Body of pancreas (tissue), 4 donors: ENCODE measurements around the gene RAD23B. TPM values are rescaled to one million over a fixed set of nuclear protein-coding genes. Genes with fewer than 3 reads are reported as not detected.
A peak's percentile ranks its signal among the peaks of the same experiment; 100 is the strongest.

Source experiments
- ATAC-seq: fragments of 150-250 bp; one replicate; pipeline ENCODE4 v1.9.1; 2016
- DNase-seq, 4 donors: peaks; one replicate each; pipeline ENCODE4 v3.0.0-alpha.2; 2019
- H3K27ac ChIP-seq, 4 donors: fragments of 200-600 bp; sonication (generic); 1 replicate in 3 of 4; 2 replicates in 1 of 4; pipeline versions ENCODE4 v1.5.1 to v1.6.1; 2016 to 2019; ENCODE audit warnings: mild to moderate bottlenecking in 1 of 4, mixed read lengths in 1 of 4, moderate library complexity in 1 of 4
- H3K27me3 ChIP-seq, 2 donors: fragments of 200-600 bp; sonication (generic); one replicate each; pipeline ENCODE4 v1.6.0; 2016; ENCODE audit warnings: mild to moderate bottlenecking in 1 of 2
- H3K36me3 ChIP-seq, 2 donors: fragments of 200-600 bp; sonication (generic); replicated peaks in 1 of 2; 2 replicates each; pipeline ENCODE4 v1.5.1; 2016; ENCODE audit warnings: low read depth in 2 of 2; ENCODE audit not compliant: insufficient read depth in 1 of 2
- H3K4me1 ChIP-seq: fragments of 200-600 bp; sonication (generic); one replicate; pipeline ENCODE4 v1.6.0; 2016
- H3K4me3 ChIP-seq, 2 donors: fragments of 200-600 bp; sonication (generic); 1 replicate in 1 of 2; 2 replicates in 1 of 2; pipeline ENCODE4 v1.5.1; 2016 to 2019
- H3K9me3 ChIP-seq, 3 donors: fragments of 200-600 bp; sonication (generic); 1 replicate in 2 of 3; 2 replicates in 1 of 3; pipeline ENCODE4 v1.5.1; 2016
- CTCF ChIP-seq, 7 experiments: fragments of 450-650 bp in 4 of 7; fragments of 200-600 bp in 3 of 7; sonication (generic) in 3 of 7; IDR thresholded peaks; one replicate each; pipeline ENCODE4 v1.5.1; 2016 to 2019; ENCODE audit warnings: antibody characterized with exemption in 7 of 7
- POLR2A ChIP-seq, 3 donors: fragments of 450-650 bp; IDR thresholded peaks; one replicate each; pipeline ENCODE4 v1.6.1; 2016; ENCODE audit warnings: antibody characterized with exemption in 3 of 3, mild to moderate bottlenecking in 2 of 3
- WGBS, 2 donors: methylation state at CpG; one replicate each; pipeline ENCODE4 v1.1.5; 2017; 5-methylcytosine and 5-hydroxymethylcytosine counted together
- intact Hi-C: fragments of 100-400 bp; cut with DNase I; formaldehyde crosslinking; loops from one replicate; pipeline ENCODE4 v1.15.1; 2023
- total RNA-seq, 2 donors: library from RNA; depleted of rRNA; stranded (reverse); fragments of >200 nt; gene quantifications; one replicate each; pipeline ENCODE4 v1.1.0, GENCODE V29; 2016

RAD23B gene
- total RNA-seq, 2 donors from 2014 or later: 47.1 to 50.6 TPM

GRCh38 chr9:107240260-107240659 is 42.8 kb upstream of the RAD23B start:
- intact Hi-C loops: no loop called here

GRCh38 chr9:107242073-107243030 is 40.7 kb upstream of the RAD23B start:
- no peak for ATAC-seq
- 88 to 90% methylated on average over 4 of the region's 4 CpGs for WGBS, 2 donors
- no peak for TF ChIP-seq CTCF (IDR thresholded peaks at IDR 0.05)
- no peak for TF ChIP-seq POLR2A (IDR thresholded peaks at IDR 0.05)
- Histone ChIP-seq H3K9me3 (no peaks in the 10 kb centered on the region), H3K4me1 (peaks cover 19% of the 10 kb centered on the region), H3K36me3 (no peaks in the 10 kb centered on the region), H3K4me3 (no peak overlapping the region), H3K27ac (no peak overlapping the region), H3K27me3 (no peaks in the 10 kb centered on the region)
- intact Hi-C loops: no loop called here
- no peak for DNase-seq

More at GRCh38 chr9:107240260-107240659, 42.8 kb upstream of the RAD23B start:
- no peaks in the 10 kb centered on the region for H3K9me3 ChIP-seq
- TF ChIP-seq CTCF (IDR thresholded peaks at IDR 0.05) (no peak), POLR2A (IDR thresholded peaks at IDR 0.05) (no peak)
- H3K36me3 ChIP-seq: no peaks in the 10 kb centered on the region
- H3K4me1 ChIP-seq: peaks cover 18% of the 10 kb centered on the region
- no peak overlapping the region for H3K27ac ChIP-seq
- no peaks in the 10 kb centered on the region for H3K27me3 ChIP-seq
- ATAC-seq (no peak), DNase-seq (no peak)
- no peak overlapping the region for H3K4me3 ChIP-seq
- WGBS, 2 donors: 87 to 89% methylated on average over 2 of the region's 2 CpGs

DNA sequence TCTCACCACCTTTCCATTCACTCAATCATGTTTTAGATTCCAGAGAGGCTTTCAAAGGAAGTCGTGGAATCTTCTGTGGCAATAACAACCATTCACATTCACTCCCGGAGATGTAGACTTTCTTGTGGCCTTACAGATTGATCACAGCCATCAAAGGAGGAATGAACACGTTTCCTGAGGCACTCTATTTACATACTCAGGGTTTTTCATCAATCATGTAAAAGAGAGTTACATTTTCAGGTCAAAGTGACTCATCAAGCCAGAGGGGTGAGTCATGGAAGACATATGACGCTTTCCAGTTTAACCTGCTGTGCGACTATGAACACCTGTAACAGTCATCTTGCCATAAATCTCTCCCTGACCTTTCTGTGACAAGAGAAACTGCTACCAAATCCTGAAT is 39.3 kb upstream of the RAD23B start:
- ATAC-seq (peak; percentile 98), DNase-seq (peak; percentile 65 to 92 (median 82))
- H3K9me3 ChIP-seq: no peaks in the 10 kb centered on the region
- intact Hi-C loops: no loop called here
- WGBS, 2 donors: 18 to 19% methylated on average over 5 of the region's 5 CpGs
- no peaks in the 10 kb centered on the region for H3K36me3 ChIP-seq
- no peak for TF ChIP-seq CTCF (IDR thresholded peaks at IDR 0.05)
- TF ChIP-seq POLR2A (IDR thresholded peaks at IDR 0.05): no peak
- H3K27ac ChIP-seq: peak overlapping the region; percentile 22 to 87 (median 62)
- no peak overlapping the region for H3K4me3 ChIP-seq
- H3K27me3 ChIP-seq: no peaks in the 10 kb centered on the region
- peaks cover 33% of the 10 kb centered on the region for H3K4me1 ChIP-seq

GRCh38 chr9:107246259-107247254 is 36.5 kb upstream of the RAD23B start:
- no peak overlapping the region for H3K27ac ChIP-seq

More at GRCh38 chr9:107246259-107247254, 36.5 kb upstream of the RAD23B start:
- DNase-seq (no peak), ATAC-seq (no peak)
- Histone ChIP-seq H3K4me3 (no peak overlapping the region), H3K36me3 (no peaks in the 10 kb centered on the region), H3K4me1 (peaks cover 53% of the 10 kb centered on the region), H3K9me3 (no peaks in the 10 kb centered on the region), H3K27me3 (no peaks in the 10 kb centered on the region)
- TF ChIP-seq POLR2A (IDR thresholded peaks at IDR 0.05): no peak
- no peak for TF ChIP-seq CTCF (IDR thresholded peaks at IDR 0.05)
- intact Hi-C loops: no loop called here
- 89 to 92% methylated on average over 5 of the region's 5 CpGs for WGBS, 2 donors
